Right renal pelvis (tissue), 4 donors: ENCODE results near the gene RCL1. TPM values are rescaled to one million over a fixed set of nuclear protein-coding genes. Genes with fewer than 3 reads are reported as not detected.

Experiments
- polyA plus RNA-seq, 4 donors: library from polyadenylated mRNA; unstranded; fragments of 120-200 nt; gene quantifications; one replicate each; pipeline ENCODE4 v1.2.1, GENCODE V29; 2013; ENCODE audit not compliant: insufficient read length in 4 of 4

The RCL1 gene
- polyA plus RNA-seq, 4 donors, result 17.9 to 18.9 (median 18.3) TPM

Other genes starting within 250 kb of the RCL1 start
- 10 to 100 TPM; 17.2 to 20.1 (median 18.5) TPM for gene PLPP6, start 130.7 kb upstream of the RCL1 start, polyA plus RNA-seq
- 1 to 10 TPM; 2.5 to 4.3 (median 3.4) TPM for gene SPATA6L, start 126.5 kb upstream of the RCL1 start, polyA plus RNA-seq
- gene CDC37L1, start 113.4 kb upstream of the RCL1 start, polyA plus RNA-seq, result 10 to 100 TPM; 18.1 to 22.9 (median 21.0) TPM
- gene AK3, start 51.7 kb upstream of the RCL1 start, polyA plus RNA-seq, result 100 to 1,000 TPM in 3 of 4 donors, 10 to 100 TPM in 1; 93.3 to 121 (median 118) TPM
- 10 to 100 TPM; 11.8 to 16.1 (median 14.9) TPM for gene JAK2, start 192.3 kb downstream of the RCL1 start, polyA plus RNA-seq